Adrenal gland (tissue), 5 donors: ENCODE measurements around the gene AHNAK2.

Source experiments
- CTCF ChIP-seq, 6 experiments: fragments of 450-650 bp in 4 of 6; fragments of 200-600 bp in 2 of 6; sonication (generic) in 1 of 6; IDR thresholded peaks; 1 replicate in 5 of 6; 2 replicates in 1 of 6; pipeline versions ENCODE4 v1.5.1 to v1.8.0; 2016 to 2021; ENCODE audit warnings: antibody characterized with exemption in 6 of 6, mild to moderate bottlenecking in 2 of 6, moderate library complexity in 1 of 6
- POLR2A ChIP-seq, 2 donors: fragments of 450-650 bp; IDR thresholded peaks; one replicate each; pipeline ENCODE4 v1.6.1; 2017; ENCODE audit warnings: antibody characterized with exemption in 2 of 2, mild to moderate bottlenecking in 2 of 2, moderate library complexity in 1 of 2
- donor health status: DM: no; HTN: no; CAD: no.

DNA sequence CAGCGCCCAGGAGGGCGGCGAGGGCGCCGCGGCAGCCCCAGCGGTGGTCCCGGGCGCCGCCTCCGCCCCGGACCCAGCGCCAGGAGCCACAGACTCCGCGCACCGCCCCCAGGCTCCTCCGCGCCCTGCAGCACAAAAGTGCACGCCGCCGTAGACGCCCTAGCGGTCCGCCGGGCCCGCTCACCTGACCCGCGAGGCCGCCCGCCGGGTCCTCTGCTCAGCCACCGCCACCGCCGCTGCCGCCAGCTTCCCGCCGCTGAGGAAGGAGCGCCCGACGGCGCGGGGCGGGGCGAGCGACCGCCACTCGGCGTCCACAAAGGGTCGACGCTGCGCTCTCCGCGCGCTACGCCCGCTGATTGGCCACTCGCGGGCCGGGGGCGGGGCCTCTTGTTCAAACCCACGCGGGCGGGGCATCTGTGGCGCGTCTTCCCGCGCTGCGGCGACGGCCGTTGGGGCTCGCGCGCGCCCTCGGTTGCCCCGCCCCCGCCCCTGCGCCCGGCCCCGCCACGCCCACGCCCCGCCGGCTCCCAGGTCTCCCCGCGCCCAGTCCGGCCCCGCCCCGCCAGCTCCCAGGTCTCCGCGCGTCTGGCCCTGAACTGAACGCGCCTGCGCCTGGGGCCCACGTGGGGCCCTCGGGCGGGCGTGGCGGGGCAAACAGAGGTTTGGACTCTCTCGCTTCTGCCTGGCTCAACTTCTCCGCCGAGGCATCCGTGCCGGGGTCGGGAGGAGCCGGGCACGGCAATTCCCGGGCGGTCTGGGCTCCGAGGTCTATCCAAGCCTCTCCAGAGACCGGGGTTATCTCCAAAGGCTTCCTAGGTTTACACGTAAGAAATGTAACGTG lies 42.9 kb upstream of the AHNAK2 start, which contains the start of gene CDCA4:
- peak; percentile 50 to 81 for TF ChIP-seq POLR2A (IDR thresholded peaks at IDR 0.05)
- TF ChIP-seq CTCF (IDR thresholded peaks at IDR 0.05) = peak in 1 of 6 experiments; percentile 19
